ENCODE data around the gene UGGT1. TPM values are rescaled to one million over a fixed set of nuclear protein-coding genes. Genes with fewer than 3 reads are reported as not detected.

The UGGT1 gene
- 10 to 100 TPM; 49.8 to 50.1 TPM for total RNA-seq

GRCh38 chr2:128090945-128091725 is at the start of gene UGGT1:
Gene UGGT1 (plus strand): TSS chr2:128091200. CDS start chr2:128091358, 158 bp downstream.
- Mint-ChIP-seq H3K4me3 (peak within 1 kb of the TSS; percentile 90), H3K9me3 (no peaks in the 10 kb centered on the region), H3K27ac (peak within 1 kb of the TSS; percentile 90), H3K4me1 (peaks cover 30% of the 10 kb centered on the region), H3K27me3 (no peaks in the 10 kb centered on the region), H3K36me3 (peaks cover 17% of the 10 kb centered on the region)
- DNase-seq, result peak; percentile 93

GRCh38 chr2:128041561-128041960 is 49.4 kb upstream of the UGGT1 start:
- H3K4me1 Mint-ChIP-seq, result no peaks in the 10 kb centered on the region
- peaks cover 3% of the 10 kb centered on the region for H3K27me3 Mint-ChIP-seq
- H3K36me3 Mint-ChIP-seq, result peaks cover 5% of the 10 kb centered on the region
- no peak for DNase-seq
- H3K4me3 Mint-ChIP-seq, result no peak overlapping the region
- H3K27ac Mint-ChIP-seq, result no peak overlapping the region
- peaks cover 28% of the 10 kb centered on the region for H3K9me3 Mint-ChIP-seq

- Mint-ChIP-seq H3K9me3 (peaks cover 18% of the 10 kb centered on the region), H3K27me3 (peaks cover 8% of the 10 kb centered on the region), H3K36me3 (no peaks in the 10 kb centered on the region), H3K27ac (no peak overlapping the region), H3K4me1 (no peaks in the 10 kb centered on the region), H3K4me3 (no peak overlapping the region)
- DNase-seq, result no peak
These were observed 48.0 kb upstream of the UGGT1 start for GRCh38 chr2:128043041-128043440.

GRCh38 chr2:128053331-128053730 is 37.7 kb upstream of the UGGT1 start:
- H3K4me1 Mint-ChIP-seq, result no peaks in the 10 kb centered on the region
- DNase-seq, result no peak
- H3K27ac Mint-ChIP-seq, result no peak overlapping the region
- peaks cover 35% of the 10 kb centered on the region for H3K27me3 Mint-ChIP-seq
- peaks cover 12% of the 10 kb centered on the region for H3K9me3 Mint-ChIP-seq
- H3K36me3 Mint-ChIP-seq, result peaks cover 5% of the 10 kb centered on the region
- no peak overlapping the region for H3K4me3 Mint-ChIP-seq

- H3K4me3 Mint-ChIP-seq, result no peak overlapping the region
- peaks cover 9% of the 10 kb centered on the region for H3K9me3 Mint-ChIP-seq
- peaks cover 28% of the 10 kb centered on the region for H3K27me3 Mint-ChIP-seq
- DNase-seq, result no peak
- no peaks in the 10 kb centered on the region for H3K4me1 Mint-ChIP-seq
- peaks cover 5% of the 10 kb centered on the region for H3K36me3 Mint-ChIP-seq
- H3K27ac Mint-ChIP-seq, result no peak overlapping the region
These were observed 36.7 kb upstream of the UGGT1 start for GRCh38 chr2:128054104-128054885.

- Mint-ChIP-seq H3K4me1 (no peaks in the 10 kb centered on the region), H3K4me3 (no peak overlapping the region), H3K9me3 (no peaks in the 10 kb centered on the region), H3K36me3 (no peaks in the 10 kb centered on the region), H3K27ac (no peak overlapping the region), H3K27me3 (peaks cover 3% of the 10 kb centered on the region)
- DNase-seq, result no peak
These were observed 33.7 kb upstream of the UGGT1 start for GRCh38 chr2:128057334-128057733.

GRCh38 chr2:128058114-128058513 is 32.9 kb upstream of the UGGT1 start:
- Mint-ChIP-seq H3K27ac (no peak overlapping the region), H3K9me3 (no peaks in the 10 kb centered on the region), H3K27me3 (peaks cover 3% of the 10 kb centered on the region), H3K4me1 (no peaks in the 10 kb centered on the region), H3K36me3 (no peaks in the 10 kb centered on the region), H3K4me3 (no peak overlapping the region)
- DNase-seq, result no peak

- H3K27me3 Mint-ChIP-seq, result no peaks in the 10 kb centered on the region
- no peak for DNase-seq
- no peaks in the 10 kb centered on the region for H3K4me1 Mint-ChIP-seq
- H3K4me3 Mint-ChIP-seq, result no peak overlapping the region
- H3K36me3 Mint-ChIP-seq, result no peaks in the 10 kb centered on the region
- no peak overlapping the region for H3K27ac Mint-ChIP-seq
- H3K9me3 Mint-ChIP-seq, result no peaks in the 10 kb centered on the region
These were observed 28.4 kb upstream of the UGGT1 start for GRCh38 chr2:128062571-128062970.

GRCh38 chr2:128064353-128064752 is 26.6 kb upstream of the UGGT1 start:
- Mint-ChIP-seq H3K27me3 (no peaks in the 10 kb centered on the region), H3K4me3 (no peak overlapping the region), H3K4me1 (no peaks in the 10 kb centered on the region), H3K9me3 (no peaks in the 10 kb centered on the region), H3K27ac (no peak overlapping the region), H3K36me3 (no peaks in the 10 kb centered on the region)
- no peak for DNase-seq

GRCh38 chr2:128069769-128070168 is 21.2 kb upstream of the UGGT1 start:
- H3K4me3 Mint-ChIP-seq, result no peak overlapping the region
- H3K9me3 Mint-ChIP-seq, result no peaks in the 10 kb centered on the region
- H3K27me3 Mint-ChIP-seq, result no peaks in the 10 kb centered on the region
- no peaks in the 10 kb centered on the region for H3K36me3 Mint-ChIP-seq
- no peaks in the 10 kb centered on the region for H3K4me1 Mint-ChIP-seq
- DNase-seq, result no peak
- no peak overlapping the region for H3K27ac Mint-ChIP-seq

- no peaks in the 10 kb centered on the region for H3K27me3 Mint-ChIP-seq
- H3K4me3 Mint-ChIP-seq, result no peak overlapping the region
These were observed 17.7 kb upstream of the UGGT1 start for GRCh38 chr2:128073278-128073677.

GRCh38 chr2:128076461-128077106 is 14.4 kb upstream of the UGGT1 start:
- H3K27me3 Mint-ChIP-seq, result peaks cover 3% of the 10 kb centered on the region
- H3K4me1 Mint-ChIP-seq, result peaks cover 3% of the 10 kb centered on the region
- H3K27ac Mint-ChIP-seq, result no peak overlapping the region
- no peak overlapping the region for H3K4me3 Mint-ChIP-seq
- H3K9me3 Mint-ChIP-seq, result no peaks in the 10 kb centered on the region
- no peaks in the 10 kb centered on the region for H3K36me3 Mint-ChIP-seq
- DNase-seq, result no peak

More at GRCh38 chr2:128073278-128073677, 17.7 kb upstream of the UGGT1 start:
- no peaks in the 10 kb centered on the region for H3K9me3 Mint-ChIP-seq
- H3K4me1 Mint-ChIP-seq, result peaks cover 3% of the 10 kb centered on the region
- H3K27ac Mint-ChIP-seq, result no peak overlapping the region
- no peak for DNase-seq
- no peaks in the 10 kb centered on the region for H3K36me3 Mint-ChIP-seq

GRCh38 chr2:128084757-128085156 is 6.2 kb upstream of the UGGT1 start:
- Mint-ChIP-seq H3K4me1 (peaks cover 4% of the 10 kb centered on the region), H3K4me3 (no peak overlapping the region), H3K27me3 (peaks cover 8% of the 10 kb centered on the region), H3K36me3 (no peaks in the 10 kb centered on the region), H3K27ac (no peak overlapping the region), H3K9me3 (no peaks in the 10 kb centered on the region)
- no peak for DNase-seq

GRCh38 chr2:128086244-128086643 is 4.8 kb upstream of the UGGT1 start:
- peaks cover 4% of the 10 kb centered on the region for H3K27me3 Mint-ChIP-seq
- H3K4me1 Mint-ChIP-seq, result peaks cover 7% of the 10 kb centered on the region
- no peak for DNase-seq
- no peaks in the 10 kb centered on the region for H3K9me3 Mint-ChIP-seq
- H3K36me3 Mint-ChIP-seq, result peaks cover 3% of the 10 kb centered on the region
- H3K27ac Mint-ChIP-seq, result no peak overlapping the region
- H3K4me3 Mint-ChIP-seq, result no peak overlapping the region

- peak overlapping the region; percentile 90 for H3K4me3 Mint-ChIP-seq
- peak overlapping the region; percentile 90 for H3K27ac Mint-ChIP-seq
- no peaks in the 10 kb centered on the region for H3K9me3 Mint-ChIP-seq
- no peak for DNase-seq
- H3K36me3 Mint-ChIP-seq, result peaks cover 17% of the 10 kb centered on the region
- no peaks in the 10 kb centered on the region for H3K27me3 Mint-ChIP-seq
- peaks cover 26% of the 10 kb centered on the region for H3K4me1 Mint-ChIP-seq
These were observed 440 bp upstream of the UGGT1 start for GRCh38 chr2:128090575-128090944.
